MM.1S (cell line): ENCODE measurements around the gene ING1.
"Not testable (repeated sequence)": the region's sequence is repeated elsewhere in the genome, so short reads cannot be mapped to it uniquely, and the experiment has no call there.

Experiments
- DNase-seq: peaks from one replicate; pipeline ENCODE4 v3.0.0-alpha.2; 2015
- H2AFZ ChIP-seq: fragments of 300-600 bp; sonication (generic); 2 replicates; pipeline ENCODE4 v1.6.0; 2016; ENCODE audit warnings: antibody characterized with exemption, low read length
- H3F3A ChIP-seq: fragments of 300-600 bp; sonication (generic); 2 replicates; pipeline ENCODE4 v1.6.1; 2016; ENCODE audit warnings: mild to moderate bottlenecking, antibody characterized with exemption, low read length, moderate library complexity, mixed read lengths; ENCODE audit not compliant: insufficient read depth
- H3K27ac ChIP-seq: fragments of 300-600 bp; sonication (generic); 2 replicates; pipeline ENCODE4 v1.5.1; 2016; ENCODE audit warnings: mild to moderate bottlenecking, low read length
- H3K27me3 ChIP-seq: fragments of 300-600 bp; sonication (generic); replicated peaks from 2 replicates; pipeline ENCODE4 v1.6.0; 2016; ENCODE audit warnings: low read length; ENCODE audit not compliant: insufficient read depth
- H3K36me3 ChIP-seq: fragments of 300-600 bp; sonication (generic); replicated peaks from 2 replicates; pipeline ENCODE4 v1.6.1; 2016; ENCODE audit warnings: mild to moderate bottlenecking, low read length, mixed read lengths; ENCODE audit not compliant: insufficient read depth
- H3K4me1 ChIP-seq: fragments of 300-600 bp; sonication (generic); 2 replicates; pipeline ENCODE4 v1.6.1; 2016; ENCODE audit warnings: low read length, mixed read lengths
- H3K4me2 ChIP-seq: fragments of 300-600 bp; sonication (generic); 2 replicates; pipeline ENCODE4 v1.6.0; 2016; ENCODE audit warnings: low read depth, low read length
- H3K4me3 ChIP-seq: fragments of 300-600 bp; sonication (generic); 2 replicates; pipeline ENCODE4 v1.5.1; 2016; ENCODE audit warnings: low read length, mixed read lengths
- H3K79me2 ChIP-seq: fragments of 300-600 bp; sonication (generic); 2 replicates; pipeline ENCODE4 v1.6.1; 2016; ENCODE audit warnings: mixed run types, low read length, mixed read lengths
- H3K9ac ChIP-seq: fragments of 300-600 bp; sonication (generic); 2 replicates; pipeline ENCODE4 v1.6.1; 2016; ENCODE audit warnings: low read length, mixed read lengths
- H3K9me2 ChIP-seq: fragments of 300-600 bp; sonication (generic); replicated peaks from 2 replicates; pipeline ENCODE4 v1.6.1; 2016; ENCODE audit warnings: mild to moderate bottlenecking, low read length, mixed read lengths; ENCODE audit not compliant: insufficient read depth
- H3K9me3 ChIP-seq: fragments of 300-600 bp; sonication (generic); replicated peaks from 2 replicates; pipeline ENCODE4 v1.6.1; 2016; ENCODE audit warnings: mild to moderate bottlenecking, low read length, mixed read lengths; ENCODE audit not compliant: insufficient read depth
- H4K20me1 ChIP-seq: fragments of 300-600 bp; sonication (generic); 2 replicates; pipeline ENCODE4 v1.6.1; 2016; ENCODE audit warnings: mild to moderate bottlenecking, low read length, moderate library complexity, mixed read lengths; ENCODE audit not compliant: insufficient read depth
- CTCF ChIP-seq: fragments of 300-600 bp; sonication (generic); IDR thresholded peaks from 2 replicates; pipeline ENCODE4 v1.5.1; 2016; ENCODE audit warnings: antibody characterized with exemption, low read length, mixed read lengths
- EZH2 ChIP-seq: fragments of 300-600 bp; sonication (generic); optimal IDR thresholded peaks from 2 replicates; pipeline ENCODE3; 2017; ENCODE audit warnings: low read depth, mild to moderate bottlenecking, antibody characterized with exemption, low read length, mixed read lengths
- EZH2phosphoT487 ChIP-seq: fragments of 300-600 bp; sonication (generic); IDR thresholded peaks from 2 replicates; pipeline ENCODE4 v1.6.1; 2018; ENCODE audit warnings: antibody characterized with exemption, low read length

The ING1 gene

GRCh38 chr13:110665491-110666254 lies 47.8 kb upstream of the ING1 start:
- H3K4me1 ChIP-seq: no peaks in the 10 kb centered on the region
- H4K20me1 ChIP-seq: no peaks in the 10 kb centered on the region
- H3K79me2 ChIP-seq: no peaks in the 10 kb centered on the region
- H3K9me3 ChIP-seq: no peaks in the 10 kb centered on the region
- no peak for TF ChIP-seq EZH2
- TF ChIP-seq CTCF: no peak
- no peak for TF ChIP-seq EZH2phosphoT487
- DNase-seq: no peak
- no peaks in the 10 kb centered on the region for H3K9me2 ChIP-seq
- H3K4me3 ChIP-seq: no peak overlapping the region
- H3K4me2 ChIP-seq: no peak overlapping the region
- no peak overlapping the region for H3K27ac ChIP-seq
- no peak overlapping the region for H2AFZ ChIP-seq
- H3K9ac ChIP-seq: no peak overlapping the region
- H3F3A ChIP-seq: no peaks in the 10 kb centered on the region
- H3K36me3 ChIP-seq: 0 out of 2 replicates have a peak, but pooled peaks cover 5% of the 10 kb centered on the region
- no peaks in the 10 kb centered on the region for H3K27me3 ChIP-seq

GRCh38 chr13:110666255-110666533 lies 47.3 kb upstream of the ING1 start:
- Histone ChIP-seq H3K9me3 (no peaks in the 10 kb centered on the region), H3K27ac (no peak overlapping the region), H3K27me3 (no peaks in the 10 kb centered on the region), H3K4me3 (no peak overlapping the region), H2AFZ (no peak overlapping the region), H4K20me1 (no peaks in the 10 kb centered on the region), H3K79me2 (no peaks in the 10 kb centered on the region), H3K36me3 (0 out of 2 replicates have a peak, but pooled peaks cover 5% of the 10 kb centered on the region), H3K4me1 (no peaks in the 10 kb centered on the region), H3K9ac (no peak overlapping the region), H3K9me2 (no peaks in the 10 kb centered on the region), H3K4me2 (no peak overlapping the region), H3F3A (no peaks in the 10 kb centered on the region)
- TF ChIP-seq EZH2phosphoT487: no peak
- DNase-seq: no peak

GRCh38 chr13:110669036-110669435 lies 44.5 kb upstream of the ING1 start:
- no peak for DNase-seq
- Histone ChIP-seq H3K9ac (no peak overlapping the region), H3K4me1 (no peaks in the 10 kb centered on the region), H3K4me3 (no peak overlapping the region), H3F3A (no peaks in the 10 kb centered on the region), H3K79me2 (no peaks in the 10 kb centered on the region), H3K36me3 (0 out of 2 replicates have a peak, but pooled peaks cover 5% of the 10 kb centered on the region), H3K27ac (no peak overlapping the region), H2AFZ (no peak overlapping the region), H3K9me3 (no peaks in the 10 kb centered on the region), H4K20me1 (no peaks in the 10 kb centered on the region), H3K27me3 (no peaks in the 10 kb centered on the region), H3K4me2 (no peak overlapping the region), H3K9me2 (no peaks in the 10 kb centered on the region)
- TF ChIP-seq EZH2 (no peak), EZH2phosphoT487 (no peak), CTCF (no peak)

GRCh38 chr13:110669814-110670213 lies 43.7 kb upstream of the ING1 start:
- not testable (repeated sequence) for H3F3A ChIP-seq, H3K9me2 ChIP-seq, H3K27me3 ChIP-seq, H3K9me3 ChIP-seq, H3K9ac ChIP-seq, H3K79me2 ChIP-seq, H3K27ac ChIP-seq, H3K4me1 ChIP-seq, H2AFZ ChIP-seq, DNase-seq, H4K20me1 ChIP-seq, H3K4me3 ChIP-seq, H3K36me3 ChIP-seq, H3K4me2 ChIP-seq
